Measurements from ENCODE around the gene SNX21.

DNA sequence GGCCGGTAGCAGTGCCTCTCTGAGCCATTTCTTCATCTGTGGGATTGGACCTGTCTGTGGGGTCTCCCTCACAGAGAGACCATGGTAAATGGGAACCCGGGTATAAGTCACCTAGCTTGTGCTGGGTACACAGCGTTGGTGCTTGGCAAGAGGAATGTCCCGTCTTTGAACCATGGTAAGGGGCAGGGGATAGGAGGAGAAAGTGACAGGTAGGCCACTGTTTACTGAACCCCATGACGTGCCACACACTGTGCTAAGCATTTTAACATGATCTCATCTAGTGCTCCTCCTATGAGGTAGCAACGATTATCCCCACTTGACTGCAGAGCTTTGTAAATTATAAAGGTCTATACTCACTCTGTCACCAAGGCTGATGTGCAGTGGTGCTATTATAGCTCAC is 5.9 kb upstream of the SNX21 start:
- TF ChIP-seq, protein P1, sequence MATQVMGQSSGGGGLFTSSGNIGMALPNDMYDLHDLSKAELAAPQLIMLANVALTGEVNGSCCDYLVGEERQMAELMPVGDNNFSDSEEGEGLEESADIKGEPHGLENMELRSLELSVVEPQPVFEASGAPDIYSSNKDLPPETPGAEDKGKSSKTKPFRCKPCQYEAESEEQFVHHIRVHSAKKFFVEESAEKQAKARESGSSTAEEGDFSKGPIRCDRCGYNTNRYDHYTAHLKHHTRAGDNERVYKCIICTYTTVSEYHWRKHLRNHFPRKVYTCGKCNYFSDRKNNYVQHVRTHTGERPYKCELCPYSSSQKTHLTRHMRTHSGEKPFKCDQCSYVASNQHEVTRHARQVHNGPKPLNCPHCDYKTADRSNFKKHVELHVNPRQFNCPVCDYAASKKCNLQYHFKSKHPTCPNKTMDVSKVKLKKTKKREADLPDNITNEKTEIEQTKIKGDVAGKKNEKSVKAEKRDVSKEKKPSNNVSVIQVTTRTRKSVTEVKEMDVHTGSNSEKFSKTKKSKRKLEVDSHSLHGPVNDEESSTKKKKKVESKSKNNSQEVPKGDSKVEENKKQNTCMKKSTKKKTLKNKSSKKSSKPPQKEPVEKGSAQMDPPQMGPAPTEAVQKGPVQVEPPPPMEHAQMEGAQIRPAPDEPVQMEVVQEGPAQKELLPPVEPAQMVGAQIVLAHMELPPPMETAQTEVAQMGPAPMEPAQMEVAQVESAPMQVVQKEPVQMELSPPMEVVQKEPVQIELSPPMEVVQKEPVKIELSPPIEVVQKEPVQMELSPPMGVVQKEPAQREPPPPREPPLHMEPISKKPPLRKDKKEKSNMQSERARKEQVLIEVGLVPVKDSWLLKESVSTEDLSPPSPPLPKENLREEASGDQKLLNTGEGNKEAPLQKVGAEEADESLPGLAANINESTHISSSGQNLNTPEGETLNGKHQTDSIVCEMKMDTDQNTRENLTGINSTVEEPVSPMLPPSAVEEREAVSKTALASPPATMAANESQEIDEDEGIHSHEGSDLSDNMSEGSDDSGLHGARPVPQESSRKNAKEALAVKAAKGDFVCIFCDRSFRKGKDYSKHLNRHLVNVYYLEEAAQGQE (IDR thresholded peaks at IDR 0.05; ENCODE audit: low read depth): no peak
- TF ChIP-seq, protein P2, sequence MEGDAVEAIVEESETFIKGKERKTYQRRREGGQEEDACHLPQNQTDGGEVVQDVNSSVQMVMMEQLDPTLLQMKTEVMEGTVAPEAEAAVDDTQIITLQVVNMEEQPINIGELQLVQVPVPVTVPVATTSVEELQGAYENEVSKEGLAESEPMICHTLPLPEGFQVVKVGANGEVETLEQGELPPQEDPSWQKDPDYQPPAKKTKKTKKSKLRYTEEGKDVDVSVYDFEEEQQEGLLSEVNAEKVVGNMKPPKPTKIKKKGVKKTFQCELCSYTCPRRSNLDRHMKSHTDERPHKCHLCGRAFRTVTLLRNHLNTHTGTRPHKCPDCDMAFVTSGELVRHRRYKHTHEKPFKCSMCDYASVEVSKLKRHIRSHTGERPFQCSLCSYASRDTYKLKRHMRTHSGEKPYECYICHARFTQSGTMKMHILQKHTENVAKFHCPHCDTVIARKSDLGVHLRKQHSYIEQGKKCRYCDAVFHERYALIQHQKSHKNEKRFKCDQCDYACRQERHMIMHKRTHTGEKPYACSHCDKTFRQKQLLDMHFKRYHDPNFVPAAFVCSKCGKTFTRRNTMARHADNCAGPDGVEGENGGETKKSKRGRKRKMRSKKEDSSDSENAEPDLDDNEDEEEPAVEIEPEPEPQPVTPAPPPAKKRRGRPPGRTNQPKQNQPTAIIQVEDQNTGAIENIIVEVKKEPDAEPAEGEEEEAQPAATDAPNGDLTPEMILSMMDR (IDR thresholded peaks at IDR 0.05 in 2 of 3, conservative IDR thresholded peaks at IDR 0.05 in 1 of 3; ENCODE audit: borderline replicate concordance in 1 of 3, insufficient read depth in 1 of 3, low read depth in 2 of 3, low read length in 2 of 3): no peak
- TF ChIP-seq POLR2A (IDR thresholded peaks at IDR 0.05; ENCODE audit: borderline replicate concordance, extremely low read depth, insufficient read depth, insufficient read length) (no peak), FOSL1 (IDR thresholded peaks at IDR 0.05; ENCODE audit: low read depth) (no peak), SP1 (IDR thresholded peaks at IDR 0.05; ENCODE audit: low read depth) (no peak), YY1 (IDR thresholded peaks at IDR 0.05; ENCODE audit: extremely low read depth, insufficient replicate concordance, low read depth, low read length) (no peak), JUND (IDR thresholded peaks at IDR 0.05) (no peak), POLR2AphosphoS5 (IDR thresholded peaks at IDR 0.05; ENCODE audit: low read depth, low read length) (no peak), EZH2 (IDR thresholded peaks at IDR 0.05) (no peak), CBX3 (IDR thresholded peaks at IDR 0.05; ENCODE audit: low read depth) (no peak), RAD21 (IDR thresholded peaks at IDR 0.05; ENCODE audit: low read depth) (no peak), SIN3A (IDR thresholded peaks at IDR 0.05; ENCODE audit: low read depth) (no peak), ZNF274 (IDR thresholded peaks at IDR 0.05; ENCODE audit: low read depth, low read length) (no peak)
- TF ChIP-seq, protein P3, sequence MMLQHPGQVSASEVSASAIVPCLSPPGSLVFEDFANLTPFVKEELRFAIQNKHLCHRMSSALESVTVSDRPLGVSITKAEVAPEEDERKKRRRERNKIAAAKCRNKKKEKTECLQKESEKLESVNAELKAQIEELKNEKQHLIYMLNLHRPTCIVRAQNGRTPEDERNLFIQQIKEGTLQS (IDR thresholded peaks at IDR 0.05): no peak
